Activated naive CD4-positive, alpha-beta T cell treated with anti-CD3 and anti-CD28 coated beads, Interleukin-2, amount 50 U/mL, for 24 hours (primary cell): ENCODE results near the gene NTSR1.

Experiments used
- H3K27ac Mint-ChIP-seq: one replicate; pipeline ENCODE4 v1.8.0; 2021; ENCODE audit warnings: mild to moderate bottlenecking, mixed read lengths
- H3K27me3 Mint-ChIP-seq: one replicate; pipeline ENCODE4 v1.8.0; 2021; ENCODE audit warnings: mixed read lengths
- H3K36me3 Mint-ChIP-seq: one replicate; pipeline ENCODE4 v1.8.0; 2021; ENCODE audit warnings: mixed read lengths
- H3K4me1 Mint-ChIP-seq: one replicate; pipeline ENCODE4 v1.8.0; 2021; ENCODE audit warnings: mixed read lengths
- H3K4me3 Mint-ChIP-seq: one replicate; pipeline ENCODE4 v1.8.0; 2021; ENCODE audit warnings: mild to moderate bottlenecking, mixed read lengths
- H3K9me3 Mint-ChIP-seq: one replicate; pipeline ENCODE4 v1.8.0; 2021; ENCODE audit warnings: mixed read lengths

The NTSR1 gene

DNA sequence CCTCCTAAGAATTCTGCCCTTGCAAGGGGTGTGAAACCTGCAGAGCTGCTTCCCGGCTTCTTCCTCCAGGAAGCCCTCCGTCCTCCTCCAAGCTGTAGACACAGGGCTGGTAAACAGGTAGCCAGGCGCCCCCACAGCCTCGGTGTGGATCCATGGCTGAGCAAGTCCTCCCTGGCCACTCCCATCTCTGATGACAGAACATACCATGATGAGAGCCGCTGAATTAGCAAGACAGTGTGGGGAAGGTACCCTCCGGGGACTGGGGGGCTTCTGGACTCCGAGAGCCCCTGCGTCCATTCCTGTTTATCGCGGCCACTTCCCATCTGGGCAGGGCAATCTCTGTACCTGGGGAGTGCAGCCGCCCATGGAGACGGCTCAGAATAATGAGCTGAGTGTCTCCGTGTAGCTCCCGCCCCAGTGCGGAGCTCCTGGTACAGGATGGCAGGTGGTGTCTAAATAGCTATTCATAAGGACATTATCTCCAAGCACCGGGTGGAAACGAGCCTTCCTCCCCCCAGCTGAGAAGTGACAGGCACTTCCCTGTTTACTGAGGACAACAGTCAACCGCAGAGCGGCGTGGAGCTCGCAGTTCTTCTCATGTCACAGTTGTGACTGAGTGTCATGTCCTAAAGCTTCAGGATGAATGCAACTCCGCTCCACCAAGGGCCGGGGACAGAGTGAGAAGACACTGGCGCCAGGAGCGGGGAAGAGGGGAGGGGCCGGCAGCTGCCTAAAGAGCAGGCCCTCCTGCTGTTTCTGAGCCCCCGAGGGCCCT is 22.7 kb upstream of the NTSR1 start:
- peaks cover 15% of the 10 kb centered on the region for H3K4me1 Mint-ChIP-seq
- no peak overlapping the region for H3K27ac Mint-ChIP-seq
- no peak overlapping the region for H3K4me3 Mint-ChIP-seq
- no peaks in the 10 kb centered on the region for H3K36me3 Mint-ChIP-seq
- no peaks in the 10 kb centered on the region for H3K9me3 Mint-ChIP-seq
- peaks cover 2% of the 10 kb centered on the region for H3K27me3 Mint-ChIP-seq

DNA sequence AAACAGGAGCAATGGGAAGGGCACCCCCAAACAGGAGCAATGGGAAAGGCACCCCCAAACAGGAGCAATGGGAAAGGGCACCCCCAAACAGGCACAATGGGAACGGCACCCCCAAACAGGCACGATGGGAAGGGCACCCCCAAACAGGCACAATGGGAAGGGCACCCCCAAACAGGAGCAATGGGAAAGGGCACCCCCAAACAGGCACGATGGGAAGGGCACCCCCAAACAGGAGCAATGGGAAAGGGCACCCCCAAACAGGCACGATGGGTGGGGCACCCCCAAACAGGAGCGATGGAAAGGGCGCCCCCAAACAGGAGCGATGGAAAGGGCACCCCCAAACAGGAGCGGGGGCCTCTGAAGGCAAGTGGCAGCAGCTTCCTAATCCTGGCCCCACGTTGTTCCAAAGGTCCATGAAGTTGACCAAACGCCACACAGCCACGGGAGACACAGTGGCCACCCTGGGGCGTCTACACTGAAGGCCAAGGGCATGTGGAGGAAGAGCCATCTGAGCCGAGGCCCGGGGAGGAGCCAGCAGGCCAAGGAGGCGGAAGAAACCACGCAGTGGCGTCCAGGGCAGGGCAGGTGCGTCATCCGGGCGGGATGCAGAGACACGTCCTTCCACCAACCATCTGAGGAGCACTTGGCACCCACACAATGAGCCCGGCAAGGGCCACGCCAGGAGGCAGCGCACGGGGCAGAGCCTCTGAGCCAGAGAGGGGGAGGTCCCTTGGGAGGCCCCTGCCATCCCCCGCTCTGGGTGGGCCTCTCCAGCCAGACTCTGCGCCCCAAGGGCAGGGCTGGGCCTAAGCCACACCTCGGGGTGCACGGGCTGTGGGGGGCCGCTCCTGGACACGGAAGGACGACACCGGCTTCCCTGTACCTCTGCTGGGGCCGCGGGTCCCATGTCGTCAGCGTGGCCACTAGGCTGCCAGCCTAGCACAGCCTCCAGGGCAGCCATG is 21.5 kb upstream of the NTSR1 start:
- Mint-ChIP-seq H3K36me3 (no peaks in the 10 kb centered on the region), H3K27ac (no peak overlapping the region), H3K27me3 (peaks cover 2% of the 10 kb centered on the region), H3K4me3 (no peak overlapping the region), H3K4me1 (peaks cover 15% of the 10 kb centered on the region), H3K9me3 (no peaks in the 10 kb centered on the region)

DNA sequence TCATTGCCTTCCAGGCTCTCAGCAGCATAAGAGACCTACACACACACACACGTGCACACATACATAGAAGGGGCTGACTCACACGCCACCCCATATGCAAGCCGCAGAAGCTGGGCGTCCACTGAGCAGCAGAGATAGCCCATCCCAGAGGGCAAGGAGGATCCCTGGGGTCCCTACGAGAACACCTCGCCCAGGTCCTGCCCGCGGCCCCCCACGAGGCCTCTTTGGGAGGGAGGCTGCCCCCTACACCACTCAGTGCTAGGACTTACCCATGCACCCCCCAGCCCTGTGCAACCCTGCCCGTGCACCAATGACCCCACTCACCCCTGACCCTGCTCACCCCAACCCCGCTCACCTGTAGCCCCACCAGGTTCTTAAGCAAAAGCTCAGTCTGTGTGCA is 20.6 kb upstream of the NTSR1 start:
- no peak overlapping the region for H3K27ac Mint-ChIP-seq
- peaks cover 2% of the 10 kb centered on the region for H3K27me3 Mint-ChIP-seq
- no peaks in the 10 kb centered on the region for H3K9me3 Mint-ChIP-seq
- no peaks in the 10 kb centered on the region for H3K36me3 Mint-ChIP-seq
- H3K4me3 Mint-ChIP-seq: no peak overlapping the region
- peaks cover 15% of the 10 kb centered on the region for H3K4me1 Mint-ChIP-seq

DNA sequence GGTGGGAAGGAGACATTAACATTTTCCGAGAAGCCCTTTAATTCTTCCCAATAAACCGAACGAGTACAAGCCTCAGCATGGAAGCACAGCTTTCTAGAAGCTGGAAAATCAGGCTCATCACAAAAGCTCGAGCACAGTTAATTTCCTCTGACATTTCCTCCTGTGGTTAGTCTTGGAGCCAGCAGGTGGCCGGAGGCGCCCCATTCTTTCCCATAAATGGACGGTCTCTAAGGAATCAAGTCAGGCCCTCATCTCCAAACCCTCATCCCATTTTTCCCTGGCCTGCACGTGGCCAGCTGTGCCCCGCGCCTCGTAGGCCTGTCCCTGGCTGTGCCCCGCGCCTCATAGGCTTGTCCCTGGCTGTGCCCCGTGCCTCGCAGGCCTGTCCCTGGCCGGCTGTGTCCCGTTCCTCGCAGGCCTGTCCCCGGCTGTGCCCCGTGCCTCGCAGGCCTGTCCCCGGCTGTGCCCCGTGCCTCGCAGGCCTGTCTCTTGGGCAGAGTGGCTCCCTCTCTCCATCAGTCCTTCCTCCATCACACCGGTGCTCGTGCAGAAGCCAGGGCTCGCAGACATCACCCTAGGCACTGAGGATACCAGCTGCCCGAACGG is 19.7 kb upstream of the NTSR1 start:
- H3K9me3 Mint-ChIP-seq: no peaks in the 10 kb centered on the region
- no peak overlapping the region for H3K27ac Mint-ChIP-seq
- peaks cover 2% of the 10 kb centered on the region for H3K27me3 Mint-ChIP-seq
- H3K4me3 Mint-ChIP-seq: no peak overlapping the region
- no peaks in the 10 kb centered on the region for H3K36me3 Mint-ChIP-seq
- peaks cover 15% of the 10 kb centered on the region for H3K4me1 Mint-ChIP-seq

DNA sequence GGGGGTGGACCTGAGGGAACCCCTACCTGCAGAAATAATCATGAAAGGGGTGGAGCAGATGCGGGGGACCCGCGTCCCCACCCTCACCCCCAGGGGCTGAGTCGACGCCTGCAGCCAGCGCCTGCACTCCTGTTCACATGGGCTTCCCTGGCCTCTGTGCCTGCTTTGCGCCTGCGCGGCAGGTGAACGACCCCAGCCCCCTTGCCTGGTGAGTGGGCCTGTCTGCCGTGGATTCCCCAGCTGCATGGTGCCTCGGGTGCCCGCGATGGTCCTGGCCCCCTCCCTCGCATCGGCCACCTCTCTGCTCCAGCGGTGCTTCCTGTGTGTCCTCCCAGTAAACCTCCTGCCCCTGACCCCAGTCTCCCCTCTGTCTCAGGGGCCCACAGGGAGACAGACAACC is 18.8 kb upstream of the NTSR1 start:
- H3K36me3 Mint-ChIP-seq: no peaks in the 10 kb centered on the region

DNA sequence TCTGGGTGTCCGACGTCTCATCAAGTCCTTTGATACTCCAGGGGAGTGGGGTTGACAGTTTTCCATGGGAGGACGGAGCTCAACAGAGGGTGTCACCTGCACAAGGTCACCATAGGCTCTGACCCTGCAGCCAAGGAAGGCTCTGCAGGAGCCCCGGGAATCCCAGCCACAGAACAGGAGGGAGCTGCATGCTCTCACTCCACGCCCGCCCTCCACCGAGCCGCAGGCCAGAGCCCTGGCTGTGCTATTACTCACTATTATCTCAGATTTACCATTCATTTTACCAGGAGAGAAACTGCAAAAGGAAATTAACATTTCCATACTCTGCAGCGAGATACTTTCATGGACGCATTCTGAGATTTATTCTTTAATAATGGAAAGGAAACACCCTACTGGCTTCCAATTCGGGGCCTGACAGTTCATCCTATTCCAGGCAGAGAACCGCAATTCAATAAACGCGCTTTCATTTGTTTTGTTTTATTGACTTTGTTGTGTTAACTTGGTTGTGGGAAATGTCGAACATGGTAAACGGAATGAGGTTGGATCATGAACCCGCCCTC is 18.3 kb upstream of the NTSR1 start:
- no peak overlapping the region for H3K4me3 Mint-ChIP-seq
- H3K4me1 Mint-ChIP-seq: peaks cover 14% of the 10 kb centered on the region
- H3K27me3 Mint-ChIP-seq: peaks cover 1% of the 10 kb centered on the region
- H3K27ac Mint-ChIP-seq: no peak overlapping the region
- no peaks in the 10 kb centered on the region for H3K36me3 Mint-ChIP-seq
- H3K9me3 Mint-ChIP-seq: no peaks in the 10 kb centered on the region

More for the DNA sequence above, 18.8 kb upstream of the NTSR1 start:
- Mint-ChIP-seq H3K27ac (no peak overlapping the region), H3K27me3 (peaks cover 2% of the 10 kb centered on the region), H3K9me3 (no peaks in the 10 kb centered on the region), H3K4me1 (peaks cover 15% of the 10 kb centered on the region), H3K4me3 (no peak overlapping the region)

DNA sequence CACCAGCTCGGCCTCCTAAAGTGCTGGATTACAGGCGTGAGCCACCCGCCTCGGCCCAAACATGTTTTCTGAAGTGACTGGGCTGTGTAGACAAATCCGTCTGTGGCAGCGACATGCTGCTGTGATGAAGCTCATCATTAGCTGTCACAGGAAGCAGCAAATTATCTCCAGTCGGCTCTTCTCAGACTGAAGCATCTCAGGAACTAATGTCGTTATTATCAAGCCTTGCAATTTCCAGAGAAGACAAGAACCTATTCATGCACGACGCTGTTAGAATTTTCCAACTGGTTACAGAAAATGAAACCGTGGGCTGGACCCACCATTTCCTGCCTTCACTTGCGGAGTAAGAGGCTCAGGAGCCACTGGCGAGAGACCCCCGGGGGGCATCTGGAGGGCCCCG is 17.1 kb upstream of the NTSR1 start:
- no peaks in the 10 kb centered on the region for H3K27me3 Mint-ChIP-seq
- no peaks in the 10 kb centered on the region for H3K36me3 Mint-ChIP-seq
- no peak overlapping the region for H3K27ac Mint-ChIP-seq
- no peak overlapping the region for H3K4me3 Mint-ChIP-seq
- H3K4me1 Mint-ChIP-seq: peaks cover 3% of the 10 kb centered on the region
- no peaks in the 10 kb centered on the region for H3K9me3 Mint-ChIP-seq

DNA sequence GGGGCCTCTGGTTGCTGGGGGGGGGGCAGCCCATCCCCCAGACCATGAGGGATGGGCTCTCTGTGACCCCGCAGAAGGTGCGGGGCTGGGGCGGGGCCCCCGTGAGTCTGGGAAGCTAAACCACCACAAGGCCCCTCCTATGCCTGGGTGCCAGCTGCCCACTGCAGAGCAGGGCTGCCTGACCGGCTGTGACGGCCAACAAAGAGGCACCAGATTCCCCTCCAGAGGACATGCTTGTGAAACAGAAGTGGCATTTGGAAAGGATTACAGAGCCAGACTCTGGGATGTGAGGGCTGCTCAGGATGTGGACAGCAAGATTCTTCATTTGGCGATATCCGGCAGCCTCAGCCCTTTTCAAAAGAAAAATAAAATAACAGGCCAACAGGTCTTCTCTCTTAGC is 16.5 kb upstream of the NTSR1 start:
- H3K27me3 Mint-ChIP-seq: no peaks in the 10 kb centered on the region
- H3K9me3 Mint-ChIP-seq: no peaks in the 10 kb centered on the region
- H3K36me3 Mint-ChIP-seq: no peaks in the 10 kb centered on the region
- H3K4me1 Mint-ChIP-seq: no peaks in the 10 kb centered on the region
- no peak overlapping the region for H3K4me3 Mint-ChIP-seq
- no peak overlapping the region for H3K27ac Mint-ChIP-seq

DNA sequence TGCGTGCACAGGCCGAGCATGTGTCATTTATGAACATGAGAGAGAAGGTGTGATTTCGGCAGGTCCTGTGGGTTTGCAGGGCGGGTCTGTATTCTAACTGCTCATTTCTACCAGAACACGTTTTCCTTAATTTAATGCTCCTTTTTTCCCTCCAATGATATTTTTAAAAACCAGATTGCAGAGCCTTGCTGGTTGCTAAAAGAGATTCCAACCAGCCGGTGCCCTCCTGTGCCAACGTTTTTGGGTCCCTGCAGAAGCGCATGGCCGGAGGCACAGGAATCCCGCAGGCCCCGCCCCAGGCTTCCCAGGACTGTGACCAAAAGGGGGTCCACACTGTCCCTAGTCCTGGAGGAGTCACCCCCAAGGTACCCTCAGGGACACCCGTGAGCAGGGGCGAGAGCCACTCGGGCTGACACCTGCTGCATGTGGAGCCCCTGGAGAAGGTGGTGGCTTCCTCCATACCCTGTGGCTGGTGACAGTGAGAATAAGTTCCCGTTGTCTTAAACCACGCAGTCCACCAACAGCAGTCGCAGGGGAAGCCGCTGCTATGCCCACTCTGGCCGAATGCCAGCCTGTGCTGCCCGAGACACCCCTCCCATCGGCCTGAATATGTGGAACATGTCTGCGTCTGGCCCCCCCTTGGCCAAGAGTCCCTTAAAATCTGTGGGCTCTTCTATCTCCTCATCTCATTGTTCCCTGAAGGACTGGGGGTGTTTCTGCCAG is 15.7 kb upstream of the NTSR1 start:
- no peaks in the 10 kb centered on the region for H3K36me3 Mint-ChIP-seq
- H3K27me3 Mint-ChIP-seq: no peaks in the 10 kb centered on the region
- H3K4me1 Mint-ChIP-seq: no peaks in the 10 kb centered on the region
- H3K4me3 Mint-ChIP-seq: no peak overlapping the region
- H3K9me3 Mint-ChIP-seq: no peaks in the 10 kb centered on the region
- no peak overlapping the region for H3K27ac Mint-ChIP-seq

DNA sequence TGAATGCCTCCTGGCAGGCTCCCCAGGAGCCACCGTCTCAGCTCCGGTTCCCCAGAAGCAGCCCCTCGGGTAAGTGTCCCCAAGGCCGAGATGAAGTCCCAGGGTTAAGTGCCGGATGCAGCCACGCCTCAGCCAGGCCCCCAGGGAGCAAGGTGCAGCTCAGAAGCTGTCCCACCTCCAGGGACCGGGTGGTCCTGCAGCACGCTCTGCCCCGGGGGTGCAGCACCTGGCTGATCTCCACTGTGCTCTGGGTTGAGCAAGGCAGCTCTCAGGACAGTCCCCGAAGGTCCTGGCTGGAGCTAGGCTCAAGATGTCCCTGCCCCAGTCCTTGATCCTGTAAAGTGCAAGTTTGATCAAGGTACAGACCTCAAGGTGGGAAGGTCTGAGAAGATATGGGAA is 15.1 kb upstream of the NTSR1 start:
- no peaks in the 10 kb centered on the region for H3K36me3 Mint-ChIP-seq
- H3K27ac Mint-ChIP-seq: no peak overlapping the region
- no peaks in the 10 kb centered on the region for H3K4me1 Mint-ChIP-seq
- no peaks in the 10 kb centered on the region for H3K9me3 Mint-ChIP-seq
- H3K4me3 Mint-ChIP-seq: no peak overlapping the region
- H3K27me3 Mint-ChIP-seq: no peaks in the 10 kb centered on the region

DNA sequence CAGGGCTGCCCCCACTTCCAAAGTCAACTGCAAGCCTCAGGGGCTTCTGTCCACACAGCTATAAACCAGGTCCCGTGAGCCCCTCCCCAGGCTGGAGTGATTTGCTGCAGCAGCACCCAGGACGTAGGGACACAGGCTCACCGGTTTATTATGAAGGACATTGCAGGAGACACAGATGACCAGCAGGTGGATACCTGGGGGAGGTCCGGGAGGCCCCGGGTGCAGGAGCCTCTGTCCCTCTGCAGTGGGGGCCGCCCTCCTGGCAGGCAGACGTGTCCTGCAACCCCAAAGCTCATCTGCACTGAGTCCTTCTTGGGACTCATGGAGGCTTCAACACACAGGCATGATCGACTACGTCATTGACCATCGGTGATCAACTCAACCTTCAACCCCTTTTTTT is 14.5 kb upstream of the NTSR1 start:
- Mint-ChIP-seq H3K4me3 (no peak overlapping the region), H3K27me3 (no peaks in the 10 kb centered on the region), H3K27ac (no peak overlapping the region), H3K36me3 (no peaks in the 10 kb centered on the region), H3K4me1 (no peaks in the 10 kb centered on the region), H3K9me3 (no peaks in the 10 kb centered on the region)

DNA sequence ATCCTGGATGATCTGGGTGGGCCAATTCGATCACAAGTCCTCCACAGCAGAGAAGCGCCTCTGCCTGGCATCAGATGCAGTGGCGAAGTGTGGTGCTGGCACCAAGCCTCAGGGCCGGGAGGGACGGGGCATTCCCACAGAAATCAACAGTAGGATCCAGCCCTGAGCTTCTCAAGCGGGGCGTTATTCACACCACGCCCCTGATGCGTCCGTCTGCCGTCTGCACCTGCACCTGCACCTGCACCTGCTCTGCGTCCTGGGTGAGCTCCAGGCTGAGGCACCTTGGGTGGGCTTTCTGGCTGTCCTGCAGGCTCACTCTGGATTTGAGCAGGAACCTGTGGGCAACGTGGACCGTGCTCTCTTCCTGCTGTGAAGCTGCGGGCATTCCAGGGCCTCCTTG is 13.8 kb upstream of the NTSR1 start:
- Mint-ChIP-seq H3K27me3 (no peaks in the 10 kb centered on the region), H3K27ac (no peak overlapping the region), H3K36me3 (no peaks in the 10 kb centered on the region), H3K4me1 (no peaks in the 10 kb centered on the region), H3K4me3 (no peak overlapping the region), H3K9me3 (no peaks in the 10 kb centered on the region)

DNA sequence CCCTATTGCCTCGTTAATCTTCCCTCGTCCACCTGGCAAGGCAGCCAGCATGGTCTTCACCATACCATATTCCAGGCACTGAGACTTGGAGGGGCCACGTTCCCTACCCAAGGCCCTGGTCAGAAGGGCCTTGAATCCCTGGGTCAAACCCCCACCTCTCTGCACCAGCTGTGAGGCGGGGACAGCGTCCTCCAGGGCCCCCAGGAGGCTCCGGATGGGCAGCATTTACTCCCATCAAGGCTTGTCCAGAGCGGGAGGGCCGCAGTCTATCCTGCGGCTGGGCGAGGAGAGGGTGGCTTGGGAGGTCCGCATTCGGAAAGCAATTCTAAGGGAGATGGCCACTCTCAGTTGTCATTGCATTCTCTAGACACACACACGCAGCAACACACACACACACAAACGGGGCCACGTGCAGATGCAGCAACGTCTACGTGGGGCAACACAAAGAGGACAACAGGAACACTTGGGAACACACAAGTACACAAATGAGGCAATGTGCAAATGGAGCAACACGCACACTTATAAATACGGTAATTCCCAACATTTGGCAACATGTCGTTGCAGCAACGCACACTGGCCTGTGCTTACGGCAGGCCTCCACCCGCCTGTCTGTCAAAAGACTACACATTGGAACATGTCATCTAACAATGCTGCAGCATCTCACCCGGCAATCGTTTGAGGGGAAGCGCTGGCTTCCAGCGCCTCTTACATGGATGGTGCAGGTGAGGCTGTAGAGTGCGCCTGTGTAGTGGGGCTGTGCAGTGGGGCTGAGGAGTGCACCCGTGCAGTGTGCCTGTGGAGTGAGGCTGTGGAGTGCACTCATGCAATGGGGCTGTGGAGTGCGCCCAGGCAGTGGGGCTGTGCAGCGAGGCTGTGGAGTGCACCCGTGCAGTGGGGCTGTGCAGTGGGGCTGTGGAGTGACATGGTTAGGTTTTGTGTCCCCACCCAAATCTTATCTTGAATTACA is 12.9 kb upstream of the NTSR1 start:
- Mint-ChIP-seq H3K4me1 (no peaks in the 10 kb centered on the region), H3K36me3 (no peaks in the 10 kb centered on the region), H3K27me3 (no peaks in the 10 kb centered on the region), H3K4me3 (no peak overlapping the region), H3K27ac (no peak overlapping the region), H3K9me3 (no peaks in the 10 kb centered on the region)

DNA sequence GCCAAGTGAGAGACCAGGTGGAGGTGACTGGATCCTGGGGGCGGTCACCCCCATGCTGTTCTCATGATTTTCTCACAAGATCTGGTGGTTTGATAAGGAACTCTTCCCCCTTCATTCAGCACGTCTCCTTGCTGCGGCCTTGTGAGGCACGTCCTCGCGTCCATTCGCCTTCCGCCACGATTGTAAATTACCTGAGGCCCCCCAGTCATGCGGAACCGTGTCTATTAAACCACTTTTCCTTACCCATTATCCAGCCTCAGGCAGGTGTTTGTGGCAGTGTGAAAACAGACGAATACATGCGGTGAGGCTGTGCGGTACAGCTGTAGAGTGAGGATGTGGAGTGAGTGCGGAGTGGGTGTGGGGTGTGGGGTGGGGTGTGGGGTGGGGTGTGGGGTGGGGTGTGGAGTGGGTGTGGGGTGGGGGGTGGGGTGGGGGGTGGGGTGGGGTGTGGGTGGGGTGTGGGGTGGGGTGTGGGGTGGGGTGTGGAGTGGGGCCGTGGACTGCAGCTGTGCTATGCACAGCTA is 12.1 kb upstream of the NTSR1 start:
- Mint-ChIP-seq H3K27me3 (no peaks in the 10 kb centered on the region), H3K4me1 (no peaks in the 10 kb centered on the region), H3K36me3 (no peaks in the 10 kb centered on the region), H3K27ac (no peak overlapping the region), H3K9me3 (no peaks in the 10 kb centered on the region), H3K4me3 (no peak overlapping the region)
